ENCODE results near the gene CAMK1D.

- TF ChIP-seq RAD21 (IDR thresholded peaks at IDR 0.05 in 1 of 2, conservative IDR thresholded peaks at IDR 0.05 in 1 of 2; ENCODE audit: low read depth in 2 of 2, low read length in 2 of 2): no peak
- TF ChIP-seq CTCF (IDR thresholded peaks at IDR 0.05; ENCODE audit: control extremely low read depth in 1 of 3, insufficient read depth in 1 of 3, low read depth in 1 of 3, low read length in 3 of 3): no peak
These were observed 212.4 kb downstream of the CAMK1D start for GRCh38 chr10:12561720-12562119.

Data from H1 (cell line).